ENCODE measurements around the gene PTPN2.

Gene PTPN2

GRCh38 chr18:12860530-12860929 lies 23.5 kb downstream of the PTPN2 start:
- DNase-seq (ENCODE audit: low read depth), result no peak
- TF ChIP-seq, protein P1, sequence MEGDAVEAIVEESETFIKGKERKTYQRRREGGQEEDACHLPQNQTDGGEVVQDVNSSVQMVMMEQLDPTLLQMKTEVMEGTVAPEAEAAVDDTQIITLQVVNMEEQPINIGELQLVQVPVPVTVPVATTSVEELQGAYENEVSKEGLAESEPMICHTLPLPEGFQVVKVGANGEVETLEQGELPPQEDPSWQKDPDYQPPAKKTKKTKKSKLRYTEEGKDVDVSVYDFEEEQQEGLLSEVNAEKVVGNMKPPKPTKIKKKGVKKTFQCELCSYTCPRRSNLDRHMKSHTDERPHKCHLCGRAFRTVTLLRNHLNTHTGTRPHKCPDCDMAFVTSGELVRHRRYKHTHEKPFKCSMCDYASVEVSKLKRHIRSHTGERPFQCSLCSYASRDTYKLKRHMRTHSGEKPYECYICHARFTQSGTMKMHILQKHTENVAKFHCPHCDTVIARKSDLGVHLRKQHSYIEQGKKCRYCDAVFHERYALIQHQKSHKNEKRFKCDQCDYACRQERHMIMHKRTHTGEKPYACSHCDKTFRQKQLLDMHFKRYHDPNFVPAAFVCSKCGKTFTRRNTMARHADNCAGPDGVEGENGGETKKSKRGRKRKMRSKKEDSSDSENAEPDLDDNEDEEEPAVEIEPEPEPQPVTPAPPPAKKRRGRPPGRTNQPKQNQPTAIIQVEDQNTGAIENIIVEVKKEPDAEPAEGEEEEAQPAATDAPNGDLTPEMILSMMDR (IDR thresholded peaks at IDR 0.05; ENCODE audit: low read depth, low read length, missing control alignments), result no peak
- H3K4me3 ChIP-seq (ENCODE audit: low read depth, low read length), result no peak overlapping the region

DNA sequence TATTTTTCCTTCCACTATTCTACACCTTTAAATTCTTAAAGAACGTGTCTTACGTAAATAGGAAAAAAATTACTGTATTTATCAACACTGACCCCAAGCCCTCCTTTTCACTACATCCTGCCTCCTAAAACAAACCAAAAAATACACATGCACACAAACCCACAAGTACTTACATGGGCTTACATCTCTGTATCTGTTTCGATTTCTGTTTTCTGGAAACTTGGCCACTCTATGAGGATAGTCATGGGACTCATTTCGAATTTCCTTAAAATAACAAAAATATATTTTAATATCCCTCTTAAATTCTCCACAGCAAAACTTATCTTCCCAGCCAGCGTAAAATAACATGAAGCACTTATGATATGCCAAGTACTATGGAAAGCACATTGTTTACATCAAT lies 25.0 kb downstream of the PTPN2 start:
- no peak overlapping the region for H3K4me3 ChIP-seq (ENCODE audit: low read depth, low read length)
- TF ChIP-seq, protein P1 (IDR thresholded peaks at IDR 0.05; ENCODE audit: low read depth, low read length, missing control alignments), result no peak
- DNase-seq (ENCODE audit: low read depth), result no peak

- TF ChIP-seq, protein P1 (IDR thresholded peaks at IDR 0.05; ENCODE audit: low read depth, low read length, missing control alignments), result no peak
- DNase-seq (ENCODE audit: low read depth), result no peak
- H3K4me3 ChIP-seq (ENCODE audit: low read depth, low read length), result no peak overlapping the region
These were observed 26.0 kb downstream of the PTPN2 start for GRCh38 chr18:12857991-12858544.

DNA sequence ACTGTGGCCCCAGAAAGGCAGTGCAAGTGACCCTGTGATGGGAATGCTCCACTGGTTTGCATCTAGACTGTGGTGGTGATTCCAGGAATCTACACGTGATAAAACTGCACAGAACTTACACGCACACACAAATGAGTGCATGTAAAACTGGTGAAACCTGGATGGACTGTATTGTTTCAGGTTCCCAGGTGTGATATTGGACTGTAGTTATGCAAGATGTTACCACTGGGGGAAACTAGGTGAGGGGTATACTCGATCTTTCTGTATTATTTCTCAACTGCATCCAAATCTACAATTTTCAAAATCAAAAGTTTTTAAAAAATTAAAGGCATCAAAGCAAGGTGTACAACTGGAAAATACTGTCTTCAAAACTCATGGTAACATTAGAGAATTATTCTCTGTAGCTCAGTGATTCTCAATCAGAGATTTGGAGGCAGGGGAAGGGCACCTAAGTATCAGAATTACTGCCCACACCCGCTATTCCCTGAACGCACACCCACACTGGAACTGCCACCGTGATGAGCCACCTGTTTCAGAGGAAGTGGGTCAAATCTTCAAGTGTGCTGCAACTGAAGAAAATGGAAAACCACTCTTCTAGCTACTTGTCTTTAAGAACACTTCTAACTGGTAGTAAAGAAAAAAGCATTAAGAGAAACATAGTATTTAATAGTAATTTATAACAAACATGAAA lies 26.7 kb downstream of the PTPN2 start:
- no peak overlapping the region for H3K4me3 ChIP-seq (ENCODE audit: low read depth, low read length)
- no peak for DNase-seq (ENCODE audit: low read depth)
- TF ChIP-seq, protein P1 (IDR thresholded peaks at IDR 0.05; ENCODE audit: low read depth, low read length, missing control alignments), result peak; percentile 23

DNA sequence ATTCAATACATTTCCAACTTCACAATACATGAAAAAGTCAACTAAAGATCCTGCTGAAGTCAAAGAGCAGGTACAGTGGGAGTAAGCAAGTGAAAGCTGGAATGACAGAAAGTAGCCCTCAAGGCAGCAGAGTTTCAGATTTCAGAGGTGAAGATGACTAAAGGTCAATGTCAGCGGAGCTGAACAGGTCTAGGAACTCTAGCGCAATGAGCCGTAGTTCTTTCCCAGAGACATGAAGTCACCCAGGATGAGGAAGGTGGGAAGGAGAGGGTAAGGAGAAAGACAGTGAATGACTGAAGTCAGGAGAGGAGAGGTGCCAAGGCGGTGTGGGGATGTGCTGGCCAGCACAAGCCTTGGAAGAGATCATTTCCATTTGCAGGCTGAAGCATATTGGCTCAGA lies 28.1 kb downstream of the PTPN2 start:
- no peak overlapping the region for H3K4me3 ChIP-seq (ENCODE audit: low read depth, low read length)
- TF ChIP-seq, protein P1 (IDR thresholded peaks at IDR 0.05; ENCODE audit: low read depth, low read length, missing control alignments), result no peak
- DNase-seq (ENCODE audit: low read depth), result no peak

DNA sequence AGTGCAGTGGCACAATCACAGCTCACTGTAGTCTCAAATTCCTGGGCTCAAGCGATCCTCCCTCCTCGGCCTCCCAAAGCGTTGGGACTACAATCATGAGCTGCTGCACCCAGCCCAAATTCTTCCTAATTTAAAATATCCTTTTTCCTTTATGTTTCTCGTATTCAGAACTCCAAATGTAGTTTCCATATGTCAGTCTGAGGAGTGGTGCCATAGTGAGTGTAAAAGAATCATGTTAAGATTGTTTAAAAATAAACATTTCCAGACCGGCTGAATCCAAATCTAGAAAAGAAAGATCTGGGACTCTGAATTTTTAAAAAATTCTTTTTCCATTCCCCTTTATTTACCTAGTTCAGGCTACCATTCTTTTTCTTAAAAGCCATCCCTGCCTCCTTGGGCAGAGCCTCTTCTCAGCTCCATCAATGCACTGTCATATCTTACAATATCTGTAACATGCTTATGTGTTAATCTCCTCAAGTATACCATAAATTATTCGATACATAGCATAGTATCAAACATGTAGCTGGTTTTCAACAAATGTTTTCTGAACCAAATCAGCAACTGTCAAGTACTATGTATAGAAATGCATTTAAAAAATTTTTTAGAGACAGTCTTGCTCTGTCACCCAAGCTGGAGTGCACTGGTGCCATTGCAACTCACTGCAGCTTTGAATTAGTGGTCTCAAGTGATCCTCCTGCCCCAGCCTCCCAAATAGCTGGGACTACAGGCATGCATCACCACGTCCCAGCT lies 31.3 kb downstream of the PTPN2 start:
- DNase-seq (ENCODE audit: low read depth), result no peak
- H3K4me3 ChIP-seq (ENCODE audit: low read depth, low read length), result no peak overlapping the region
- TF ChIP-seq, protein P1 (IDR thresholded peaks at IDR 0.05; ENCODE audit: low read depth, low read length, missing control alignments), result no peak

All from GM12864 (cell line).